Ishikawa (cell line): ENCODE data around the gene PTHLH.

Source experiments
- CEBPB ChIP-seq: IDR thresholded peaks from 2 replicates; pipeline ENCODE4 v1.6.1; 2012
- CREB1 ChIP-seq: IDR thresholded peaks from 2 replicates; pipeline ENCODE4 v1.6.1; 2012; ENCODE audit warnings: low read depth
- EGR1 ChIP-seq: IDR thresholded peaks from 2 replicates; pipeline ENCODE4 v1.6.1; 2012
- EP300 ChIP-seq: IDR thresholded peaks from 2 replicates; pipeline ENCODE4 v1.6.1; 2012; ENCODE audit warnings: borderline replicate concordance
- FOXM1 ChIP-seq: IDR thresholded peaks from 2 replicates; pipeline ENCODE4 v1.6.1; 2012; ENCODE audit warnings: low read depth, borderline replicate concordance
- NFIC ChIP-seq: IDR thresholded peaks from 2 replicates; pipeline ENCODE4 v1.6.1; 2012
- RAD21 ChIP-seq: IDR thresholded peaks from 2 replicates; pipeline ENCODE4 v1.6.1; 2012; ENCODE audit warnings: low read depth
- REST ChIP-seq: IDR thresholded peaks from 2 replicates; pipeline ENCODE4 v1.6.1; 2012; ENCODE audit warnings: low read depth, mild to moderate bottlenecking
- TAF1 ChIP-seq: IDR thresholded peaks from 2 replicates; pipeline ENCODE4 v1.6.1; 2012; ENCODE audit warnings: low read depth, mild to moderate bottlenecking
- TCF12 ChIP-seq: IDR thresholded peaks from 2 replicates; pipeline ENCODE4 v1.6.1; 2012; ENCODE audit warnings: low read depth
- TEAD4 ChIP-seq: IDR thresholded peaks from 2 replicates; pipeline ENCODE4 v1.6.1; 2012
- YY1 ChIP-seq: IDR thresholded peaks from 2 replicates; pipeline ENCODE4 v1.6.1; 2012; ENCODE audit warnings: low read depth
- ZBTB7A ChIP-seq: IDR thresholded peaks from 2 replicates; pipeline ENCODE4 v1.6.1; 2012; ENCODE audit warnings: low read depth
- TF ChIP-seq, protein P1 (sequence below): IDR thresholded peaks from 2 replicates; pipeline ENCODE4 v1.6.1; 2012
- TF ChIP-seq, protein P2 (sequence below): IDR thresholded peaks from 2 replicates; pipeline ENCODE4 v1.6.1; 2012

Gene PTHLH

GRCh38 chr12:27952510-27952909, 20.0 kb downstream of the PTHLH start:
- no peak for TF ChIP-seq TCF12
- no peak for TF ChIP-seq ZBTB7A
- no peak for TF ChIP-seq FOXM1
- TF ChIP-seq, protein P1, sequence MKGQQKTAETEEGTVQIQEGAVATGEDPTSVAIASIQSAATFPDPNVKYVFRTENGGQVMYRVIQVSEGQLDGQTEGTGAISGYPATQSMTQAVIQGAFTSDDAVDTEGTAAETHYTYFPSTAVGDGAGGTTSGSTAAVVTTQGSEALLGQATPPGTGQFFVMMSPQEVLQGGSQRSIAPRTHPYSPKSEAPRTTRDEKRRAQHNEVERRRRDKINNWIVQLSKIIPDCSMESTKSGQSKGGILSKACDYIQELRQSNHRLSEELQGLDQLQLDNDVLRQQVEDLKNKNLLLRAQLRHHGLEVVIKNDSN, result no peak
- no peak for TF ChIP-seq CREB1
- no peak for TF ChIP-seq YY1
- no peak for TF ChIP-seq TEAD4
- TF ChIP-seq TAF1, result no peak
- TF ChIP-seq NFIC, result no peak

DNA sequence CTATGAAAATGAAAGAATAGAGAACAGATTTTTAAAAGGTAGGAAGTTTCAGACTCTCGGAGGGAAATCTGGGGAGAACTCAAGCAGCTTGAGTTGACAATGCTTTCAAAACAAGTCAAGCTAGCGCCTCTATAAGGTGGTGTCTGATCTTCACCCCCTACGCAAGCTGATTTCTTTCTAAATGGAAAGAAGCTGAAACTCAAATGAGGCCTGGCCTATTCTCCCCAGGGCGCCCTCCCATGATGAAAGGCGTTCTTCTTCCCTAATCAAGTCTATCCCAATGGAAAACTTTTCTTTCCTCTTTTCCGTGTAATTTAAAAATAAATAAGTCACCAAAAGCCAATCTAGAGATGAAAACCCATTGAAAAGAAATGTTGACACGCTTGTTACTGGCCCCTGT, 20.6 kb downstream of the PTHLH start:
- TF ChIP-seq TAF1, result no peak
- TF ChIP-seq, protein P2, sequence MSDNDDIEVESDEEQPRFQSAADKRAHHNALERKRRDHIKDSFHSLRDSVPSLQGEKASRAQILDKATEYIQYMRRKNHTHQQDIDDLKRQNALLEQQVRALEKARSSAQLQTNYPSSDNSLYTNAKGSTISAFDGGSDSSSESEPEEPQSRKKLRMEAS, result no peak
- no peak for TF ChIP-seq YY1

- TF ChIP-seq REST, result no peak
- TF ChIP-seq NFIC, result no peak
- TF ChIP-seq TCF12, result no peak
- no peak for TF ChIP-seq TEAD4
- TF ChIP-seq, protein P1, result no peak
- TF ChIP-seq TAF1, result no peak
- no peak for TF ChIP-seq YY1
- no peak for TF ChIP-seq FOXM1
- TF ChIP-seq CEBPB, result no peak
- TF ChIP-seq, protein P2, result no peak
- TF ChIP-seq EGR1, result no peak
- no peak for TF ChIP-seq RAD21
- no peak for TF ChIP-seq CREB1
- no peak for TF ChIP-seq EP300
These were observed 26.1 kb downstream of the PTHLH start for GRCh38 chr12:27946421-27946820.

GRCh38 chr12:27940756-27941402, 31.7 kb downstream of the PTHLH start:
- TF ChIP-seq CEBPB, result no peak
- TF ChIP-seq RAD21, result peak; percentile 83

- TF ChIP-seq FOXM1, result no peak
- no peak for TF ChIP-seq EGR1
- no peak for TF ChIP-seq REST
These were observed 32.3 kb downstream of the PTHLH start for GRCh38 chr12:27940245-27940644.

GRCh38 chr12:27937768-27938167, 34.8 kb downstream of the PTHLH start:
- TF ChIP-seq EGR1, result no peak
- TF ChIP-seq TCF12, result no peak
- TF ChIP-seq CEBPB, result no peak
- TF ChIP-seq, protein P1, result no peak
- TF ChIP-seq EP300, result no peak
- TF ChIP-seq YY1, result no peak
- TF ChIP-seq CREB1, result no peak
- no peak for TF ChIP-seq TEAD4
- no peak for TF ChIP-seq RAD21

DNA sequence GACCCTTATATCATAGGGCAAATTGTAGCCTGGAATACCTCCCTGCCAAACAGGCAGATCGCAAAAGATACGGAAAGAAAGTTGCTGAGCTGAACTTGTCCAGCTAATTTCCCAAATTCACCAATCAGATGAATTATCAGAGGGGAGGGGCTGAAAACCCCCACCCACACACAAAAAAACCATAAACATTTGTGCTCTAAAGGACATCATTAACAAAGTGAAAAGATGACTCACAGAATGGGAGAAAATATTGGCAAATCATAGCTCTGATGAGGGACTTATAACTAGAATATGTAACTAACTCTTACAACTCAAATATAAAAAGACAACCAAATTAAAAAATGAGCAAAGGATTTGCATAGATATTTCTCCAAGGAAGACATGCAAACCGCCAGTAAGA, 36.3 kb downstream of the PTHLH start:
- TF ChIP-seq FOXM1, result no peak
- no peak for TF ChIP-seq ZBTB7A
- no peak for TF ChIP-seq EGR1
- TF ChIP-seq TCF12, result no peak
- no peak for TF ChIP-seq TEAD4
- TF ChIP-seq, protein P1, result no peak
- TF ChIP-seq YY1, result no peak
- TF ChIP-seq, protein P2, result no peak
- no peak for TF ChIP-seq REST
- TF ChIP-seq NFIC, result no peak
- TF ChIP-seq CREB1, result no peak
- TF ChIP-seq EP300, result no peak
- no peak for TF ChIP-seq TAF1
- TF ChIP-seq RAD21, result no peak
- TF ChIP-seq CEBPB, result no peak
